ENCODE data around the gene NRIP1. TPM values are rescaled to one million over a fixed set of nuclear protein-coding genes. Genes with fewer than 3 reads are reported as not detected.

The NRIP1 gene
- total and polyA plus RNA-seq, 2 of the 8 experiments (the other 6 are each of a cell fraction or from before 2014, with no cell fraction given) = 1.5 to 9.3 TPM

- peaks cover 0 to 4% (median 0%) of the 10 kb centered on the region in 4 experiments; a peak in 2 of 7 replicates for H3K27me3 ChIP-seq (replicated peaks in 1 of 4; ENCODE audit: control insufficient read depth in 3 of 4, extremely low read depth in 1 of 4, insufficient read depth in 3 of 4, low read length in 3 of 4)
- H4K91ac ChIP-seq (replicated peaks; ENCODE audit: insufficient read length, low read length) = no peak overlapping the region
- H3K36me3 ChIP-seq (ENCODE audit: control insufficient read depth in 2 of 4, insufficient read depth in 4 of 4, low read length in 3 of 4) = no peaks in the 10 kb centered on the region
- no peak overlapping the region for H2BK20ac ChIP-seq (ENCODE audit: low read length)
- H4K8ac ChIP-seq (ENCODE audit: extremely low read depth, insufficient read depth, low read length) = no peak overlapping the region
- H3K18ac ChIP-seq (ENCODE audit: extremely low read depth, low read length) = no peak overlapping the region
- H2AK5ac ChIP-seq (ENCODE audit: low read depth, low read length) = no peak overlapping the region
- H3K14ac ChIP-seq (ENCODE audit: insufficient read length) = no peak overlapping the region
- no peaks in the 10 kb centered on the region for H4K20me1 ChIP-seq (replicated peaks in 1 of 2; ENCODE audit: control insufficient read depth in 1 of 2, insufficient read depth in 2 of 2, low read length in 2 of 2)
- no peak overlapping the region for H3K4me3 ChIP-seq (ENCODE audit: extremely low read depth in 1 of 4, insufficient read depth in 2 of 4, low read depth in 3 of 4, low read length in 4 of 4)
- no peaks in the 10 kb centered on the region for H3K79me1 ChIP-seq (ENCODE audit: low read depth, low read length)
- no peak overlapping the region for H3K9ac ChIP-seq (replicated peaks in 1 of 4; ENCODE audit: extremely low read depth in 1 of 4, low read depth in 3 of 4, low read length in 3 of 4)
- no peak overlapping the region for H4K5ac ChIP-seq (ENCODE audit: insufficient read length, low read depth, low read length)
- ChIA-PET CTCF (ENCODE audit: partially characterized antibody) (interaction anchor here (0.7 to 1.3 kb wide), 2 partner anchors 10 to 135 kb away, joined by 3 to 4 read pairs; no protein-coding TSS in a partner anchor), POLR2A (ENCODE audit: partially characterized antibody) (no interaction called here)
- H2AFZ ChIP-seq (ENCODE audit: low read length) = no peak overlapping the region
- H3K4ac ChIP-seq (replicated peaks; ENCODE audit: insufficient read length, low read depth, low read length) = no peak overlapping the region
- no peak overlapping the region for H3K56ac ChIP-seq (replicated peaks; ENCODE audit: insufficient read length, low read depth, low read length)
- peaks cover 0 to 94% of the 10 kb centered on the region in 2 experiments; a peak in 3 of 4 replicates for H3K79me2 ChIP-seq (ENCODE audit: control insufficient read depth in 1 of 2, insufficient read depth in 2 of 2, low read length in 2 of 2)
- H3K23me2 ChIP-seq (ENCODE audit: low read depth, low read length) = peaks cover 3% of the 10 kb centered on the region
- no peak overlapping the region for H3K27ac ChIP-seq (ENCODE audit: low read depth, low read length)
- no peak overlapping the region for H2BK120ac ChIP-seq (replicated peaks; ENCODE audit: low read depth, low read length)
- H3K23ac ChIP-seq (ENCODE audit: insufficient read length) = no peak overlapping the region
- FAIRE-seq (no peak), DNase-seq (ENCODE audit: low read depth in 1 of 2, low spot score in 2 of 2) (no peak)
- H2BK12ac ChIP-seq (ENCODE audit: low read depth, low read length) = no peak overlapping the region
- H3K4me1 ChIP-seq (replicated peaks in 1 of 4; ENCODE audit: control insufficient read depth in 3 of 4, insufficient read depth in 4 of 4, low read length in 3 of 4) = peaks cover 2 to 10% (median 4%) of the 10 kb centered on the region in 4 experiments; a peak in 6 of 7 replicates
- H2BK15ac ChIP-seq (ENCODE audit: low read length) = no peak overlapping the region
- H2BK5ac ChIP-seq (ENCODE audit: low read depth, low read length) = no peak overlapping the region
- no peaks in the 10 kb centered on the region for H3K9me3 ChIP-seq (ENCODE audit: insufficient read depth in 2 of 2, low read depth in 1 of 2, low read length in 1 of 2)
- H3K4me2 ChIP-seq (ENCODE audit: insufficient read depth in 1 of 2, low read depth in 2 of 2, low read length in 2 of 2) = no peak overlapping the region
- TF ChIP-seq EP300 (IDR thresholded peaks at IDR 0.05; ENCODE audit: borderline replicate concordance in 1 of 2, low read depth in 2 of 2, low read length in 2 of 2) (no peak), ASH2L (IDR thresholded peaks at IDR 0.05; ENCODE audit: low read length) (no peak), POU5F1 (IDR thresholded peaks at IDR 0.05; ENCODE audit: low read depth, low read length) (no peak), POLR2AphosphoS5 (IDR thresholded peaks at IDR 0.05; ENCODE audit: low read depth, low read length) (no peak)
- TF ChIP-seq, protein P1, sequence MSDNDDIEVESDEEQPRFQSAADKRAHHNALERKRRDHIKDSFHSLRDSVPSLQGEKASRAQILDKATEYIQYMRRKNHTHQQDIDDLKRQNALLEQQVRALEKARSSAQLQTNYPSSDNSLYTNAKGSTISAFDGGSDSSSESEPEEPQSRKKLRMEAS (IDR thresholded peaks at IDR 0.05) = no peak
Measured at GRCh38 chr21:15059397-15059796, 5.4 kb downstream of the NRIP1 start.
